GM18498 (cell line): ENCODE data around the gene KRTAP3-3.

Experiments
- ATAC-seq: cut with Tn5 transposase; IDR thresholded peaks from one replicate; pipeline ENCODE4 v1.9.1; 2021; ENCODE audit warnings: mild to moderate bottlenecking, moderate library complexity; ENCODE audit not compliant: unreplicated experiment

Gene KRTAP3-3

GRCh38 chr17:40961591-40961990 is 32.4 kb downstream of the KRTAP3-3 start:
- ATAC-seq, result no peak

GRCh38 chr17:40960144-40960543 is 33.8 kb downstream of the KRTAP3-3 start:
- no peak for ATAC-seq

- no peak for ATAC-seq
Observed at GRCh38 chr17:40958086-40958953, 35.6 kb downstream of the KRTAP3-3 start.

GRCh38 chr17:40956401-40957254 is 37.3 kb downstream of the KRTAP3-3 start:
- no peak for ATAC-seq

GRCh38 chr17:40953881-40954280 is 40.1 kb downstream of the KRTAP3-3 start:
- no peak for ATAC-seq

GRCh38 chr17:40952661-40953060 is 41.3 kb downstream of the KRTAP3-3 start:
- no peak for ATAC-seq

- no peak for ATAC-seq
Observed at GRCh38 chr17:40952154-40952553, 41.8 kb downstream of the KRTAP3-3 start.

- no peak for ATAC-seq
Observed at GRCh38 chr17:40951011-40951622, 42.8 kb downstream of the KRTAP3-3 start.

- ATAC-seq, result no peak
Observed at GRCh38 chr17:40950176-40950575, 43.8 kb downstream of the KRTAP3-3 start.

- no peak for ATAC-seq
Observed at GRCh38 chr17:40949418-40949817, 44.5 kb downstream of the KRTAP3-3 start.

GRCh38 chr17:40947929-40948328 is 46.0 kb downstream of the KRTAP3-3 start:
- no peak for ATAC-seq

GRCh38 chr17:40945414-40945813 is 48.5 kb downstream of the KRTAP3-3 start:
- ATAC-seq, result no peak

GRCh38 chr17:40944531-40944930 is 49.4 kb downstream of the KRTAP3-3 start:
- ATAC-seq, result no peak
